Panc1 (cell line): ENCODE results near the gene ALKAL2.

Experiments
- CTCF ChIP-seq: fragments of 450-650 bp; IDR thresholded peaks from 2 replicates; pipeline ENCODE4 v1.5.1; 2017; ENCODE audit warnings: mild to moderate bottlenecking
- POLR2AphosphoS5 ChIP-seq: IDR thresholded peaks from 2 replicates; pipeline ENCODE4 v1.6.1; 2012; ENCODE audit warnings: mild to moderate bottlenecking, low read depth, low read length, moderate library complexity

DNA sequence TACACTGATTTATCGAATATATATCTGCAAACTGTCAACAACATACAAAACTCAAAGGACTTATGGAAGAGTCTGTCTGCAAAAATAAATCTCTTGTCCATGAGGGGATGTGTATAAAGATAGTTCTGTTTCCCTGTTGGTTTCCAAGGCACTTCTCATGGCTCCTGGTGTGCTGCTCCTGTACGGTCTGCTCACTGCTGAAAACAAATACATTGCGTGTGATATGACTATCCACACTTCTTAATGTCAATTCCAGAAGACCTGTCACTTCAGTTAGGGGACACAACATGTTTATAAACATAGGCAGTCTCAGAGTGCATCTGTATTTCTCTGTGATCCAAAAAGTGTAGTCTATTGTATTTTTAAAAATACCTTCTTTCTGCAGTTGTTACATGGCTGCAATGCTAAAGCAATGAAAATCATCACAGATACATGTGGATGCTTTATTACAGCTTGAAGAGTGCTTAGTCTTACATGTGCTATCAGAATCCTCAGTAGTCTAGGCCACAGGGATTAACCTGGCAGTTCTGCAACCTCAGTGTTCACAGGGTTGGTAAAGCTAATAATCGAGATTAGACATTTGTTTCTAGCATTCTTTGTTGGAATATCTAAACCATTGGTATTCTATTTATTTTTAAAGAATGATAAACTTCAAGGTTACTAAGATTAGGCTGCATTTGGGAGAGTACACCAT, 7.8 kb downstream of the ALKAL2 start:
- TF ChIP-seq CTCF (no peak), POLR2AphosphoS5 (no peak)
